ENCODE measurements around the gene CORO2B.

Gene CORO2B

GRCh38 chr15:68774521-68775235, 195.9 kb downstream of the CORO2B start:
- peaks cover 25% of the 10 kb centered on the region for H3K36me3 ChIP-seq (ENCODE audit: insufficient read depth, low read length)
- no peaks in the 10 kb centered on the region for H3K9me3 ChIP-seq (ENCODE audit: low read depth, low read length)
- no peak for DNase-seq (ENCODE audit: low read depth, low spot score)
- TF ChIP-seq EZH2 (IDR thresholded peaks at IDR 0.05) (no peak), FOXP2 (optimal IDR thresholded peaks at IDR 0.05; ENCODE audit: control extremely low read depth, extremely low read length, insufficient read depth) (no peak), POLR2AphosphoS5 (IDR thresholded peaks at IDR 0.05; ENCODE audit: borderline replicate concordance, low read depth, low read length) (no peak)
- no peak overlapping the region for H3K27ac ChIP-seq
- no peak overlapping the region for H3K9ac ChIP-seq (ENCODE audit: insufficient read length)
- H3K4me3 ChIP-seq = no peak overlapping the region

- no peak overlapping the region for H3K27ac ChIP-seq
- no peaks in the 10 kb centered on the region for H3K9me3 ChIP-seq (ENCODE audit: low read depth, low read length)
- no peak for TF ChIP-seq EZH2 (IDR thresholded peaks at IDR 0.05)
- no peak overlapping the region for H3K9ac ChIP-seq (ENCODE audit: insufficient read length)
- DNase-seq (ENCODE audit: low read depth, low spot score) = no peak
- H3K4me3 ChIP-seq = no peak overlapping the region
- peaks cover 29% of the 10 kb centered on the region for H3K36me3 ChIP-seq (ENCODE audit: insufficient read depth, low read length)
Observed at GRCh38 chr15:68775236-68775577, 196.4 kb downstream of the CORO2B start.

- Histone ChIP-seq H3K4me3 (no peak overlapping the region), H3K9ac (ENCODE audit: insufficient read length) (no peak overlapping the region), H3K27ac (no peak overlapping the region), H3K9me3 (ENCODE audit: low read depth, low read length) (no peaks in the 10 kb centered on the region), H3K36me3 (ENCODE audit: insufficient read depth, low read length) (peaks cover 36% of the 10 kb centered on the region)
- no peak for TF ChIP-seq FOXP2 (optimal IDR thresholded peaks at IDR 0.05; ENCODE audit: control extremely low read depth, extremely low read length, insufficient read depth)
- DNase-seq (ENCODE audit: low read depth, low spot score) = no peak
Observed at GRCh38 chr15:68775671-68776476, 197.1 kb downstream of the CORO2B start.

GRCh38 chr15:68776477-68777270, 197.9 kb downstream of the CORO2B start:
- Histone ChIP-seq H3K4me3 (no peak overlapping the region), H3K9ac (ENCODE audit: insufficient read length) (no peak overlapping the region), H3K27ac (no peak overlapping the region), H3K9me3 (ENCODE audit: low read depth, low read length) (no peaks in the 10 kb centered on the region), H3K36me3 (ENCODE audit: insufficient read depth, low read length) (peaks cover 43% of the 10 kb centered on the region)
- no peak for DNase-seq (ENCODE audit: low read depth, low spot score)
- TF ChIP-seq EZH2 (IDR thresholded peaks at IDR 0.05) (no peak), POLR2AphosphoS5 (IDR thresholded peaks at IDR 0.05; ENCODE audit: borderline replicate concordance, low read depth, low read length) (no peak; the same call in 1 of the 2 replicates), FOXP2 (optimal IDR thresholded peaks at IDR 0.05; ENCODE audit: control extremely low read depth, extremely low read length, insufficient read depth) (no peak)

Data from SK-N-MC (cell line).